GM18499 (cell line): ENCODE measurements around the gene TVP23B.
"Not testable (repeated sequence)": the region's sequence is repeated elsewhere in the genome, so short reads cannot be mapped to it uniquely, and the experiment has no call there.

ENCODE experiments used
- ATAC-seq: cut with Tn5 transposase; IDR thresholded peaks from one replicate; pipeline ENCODE4 v1.9.1; 2021; ENCODE audit warnings: moderate number of reproducible peaks; ENCODE audit not compliant: insufficient read depth, unreplicated experiment

The TVP23B gene

GRCh38 chr17:18780991-18781718 is at the start of gene TVP23B:
TVP23B (plus strand) TSS chr17:18781183; CDS start chr17:18781294, 111 bp downstream.
- peak; percentile 78 for ATAC-seq

- ATAC-seq: not testable (repeated sequence)
These were observed 48.5 kb upstream of the TVP23B start for GRCh38 chr17:18732438-18732837.

- ATAC-seq: not testable (repeated sequence)
These were observed 47.6 kb upstream of the TVP23B start for GRCh38 chr17:18733350-18733749.

- ATAC-seq: not testable (repeated sequence)
These were observed 41.2 kb upstream of the TVP23B start for GRCh38 chr17:18739616-18740391.

- not testable (repeated sequence) for ATAC-seq
These were observed 39.8 kb upstream of the TVP23B start for GRCh38 chr17:18741228-18741627.

- not testable (repeated sequence) for ATAC-seq
These were observed 37.1 kb upstream of the TVP23B start, which contains the start of gene FBXW10 for GRCh38 chr17:18743699-18744421. FBXW10 (plus strand) TSS chr17:18744054; CDS start chr17:18744245, 191 bp downstream.

GRCh38 chr17:18744726-18745125 is 36.3 kb upstream of the TVP23B start:
- ATAC-seq: not testable (repeated sequence)

GRCh38 chr17:18746551-18746950 is 34.4 kb upstream of the TVP23B start:
- ATAC-seq: not testable (repeated sequence)

GRCh38 chr17:18747501-18747900 is 33.5 kb upstream of the TVP23B start:
- ATAC-seq: not testable (repeated sequence)

- ATAC-seq: not testable (repeated sequence)
These were observed 30.7 kb upstream of the TVP23B start for GRCh38 chr17:18750242-18750641.

GRCh38 chr17:18753829-18754409 is 27.1 kb upstream of the TVP23B start:
- not testable (repeated sequence) for ATAC-seq

GRCh38 chr17:18755969-18756368 is 25.0 kb upstream of the TVP23B start:
- not testable (repeated sequence) for ATAC-seq

GRCh38 chr17:18757368-18758044 is 23.5 kb upstream of the TVP23B start:
- not testable (repeated sequence) for ATAC-seq

- not testable (repeated sequence) for ATAC-seq
These were observed 22.6 kb upstream of the TVP23B start for GRCh38 chr17:18758344-18758743.

GRCh38 chr17:18760221-18760620 is 20.8 kb upstream of the TVP23B start:
- ATAC-seq: not testable (repeated sequence)

GRCh38 chr17:18770572-18770971 is 10.4 kb upstream of the TVP23B start:
- ATAC-seq: not testable (repeated sequence)

GRCh38 chr17:18771066-18771465 is 9.9 kb upstream of the TVP23B start:
- ATAC-seq: not testable (repeated sequence)

GRCh38 chr17:18772471-18772870 is 8.5 kb upstream of the TVP23B start:
- no peak for ATAC-seq

- ATAC-seq: not testable (repeated sequence)
These were observed 822 bp downstream of the TVP23B start for GRCh38 chr17:18781805-18782204.

GRCh38 chr17:18785933-18786332 is 5.0 kb downstream of the TVP23B start:
- ATAC-seq: not testable (repeated sequence)
